HL-60 (cell line): ENCODE measurements around the gene CPLX1.

ENCODE experiments used
- TF ChIP-seq, protein P1 (sequence below): IDR thresholded peaks from one replicate; pipeline ENCODE4 v1.5.1; 2011; ENCODE audit warnings: low read length, control low read depth, inconsistent platforms; ENCODE audit not compliant: insufficient read depth
- TF ChIP-seq, protein P2 (sequence below): IDR thresholded peaks from 2 replicates; pipeline ENCODE4 v1.6.1; 2012; ENCODE audit warnings: low read depth; ENCODE audit not compliant: insufficient replicate concordance

DNA sequence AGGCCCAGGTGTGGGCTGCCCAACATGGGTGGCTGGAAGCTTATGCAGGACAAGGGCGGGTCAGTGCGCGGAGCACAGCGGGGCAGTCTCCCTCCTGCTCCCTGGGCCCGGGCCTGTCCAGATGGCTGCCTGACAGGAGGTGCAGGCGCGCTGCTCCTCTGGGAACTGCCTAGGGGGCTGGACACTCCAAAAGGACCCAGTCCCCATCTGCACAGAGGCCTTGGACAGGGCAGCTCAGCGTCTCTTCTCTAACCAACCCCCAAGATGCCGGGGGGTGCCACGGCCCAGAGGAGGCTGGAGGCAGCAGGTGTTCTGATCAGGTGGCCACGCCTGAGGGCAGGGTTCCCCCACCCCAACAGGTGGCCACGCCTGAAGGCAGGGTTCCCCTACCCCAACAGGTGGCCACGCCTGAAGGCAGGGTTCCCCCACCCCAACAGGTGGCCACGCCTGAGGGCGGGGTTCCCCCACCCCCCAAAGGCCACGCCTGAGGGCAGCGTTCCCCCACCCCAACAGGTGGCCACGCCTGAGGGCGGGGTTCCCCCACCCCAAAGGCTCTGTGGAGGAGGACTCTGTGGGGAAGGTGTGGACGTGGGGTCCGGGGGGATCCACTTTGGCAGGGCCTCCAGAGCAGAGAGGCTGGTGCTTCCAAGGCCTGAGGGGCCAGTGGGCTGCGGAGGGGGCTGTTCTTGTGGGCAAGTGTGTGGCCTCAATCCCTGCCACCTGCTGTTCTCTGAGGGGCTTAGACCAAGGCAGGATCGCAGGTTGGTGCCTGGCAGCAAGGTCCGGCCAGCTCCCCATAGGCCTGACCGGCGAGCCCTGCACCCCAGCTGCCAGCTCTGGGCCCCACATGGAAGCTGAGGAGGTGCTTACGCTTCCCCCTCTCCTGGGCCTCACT, 36.1 kb downstream of the CPLX1 start:
- TF ChIP-seq, protein P1, sequence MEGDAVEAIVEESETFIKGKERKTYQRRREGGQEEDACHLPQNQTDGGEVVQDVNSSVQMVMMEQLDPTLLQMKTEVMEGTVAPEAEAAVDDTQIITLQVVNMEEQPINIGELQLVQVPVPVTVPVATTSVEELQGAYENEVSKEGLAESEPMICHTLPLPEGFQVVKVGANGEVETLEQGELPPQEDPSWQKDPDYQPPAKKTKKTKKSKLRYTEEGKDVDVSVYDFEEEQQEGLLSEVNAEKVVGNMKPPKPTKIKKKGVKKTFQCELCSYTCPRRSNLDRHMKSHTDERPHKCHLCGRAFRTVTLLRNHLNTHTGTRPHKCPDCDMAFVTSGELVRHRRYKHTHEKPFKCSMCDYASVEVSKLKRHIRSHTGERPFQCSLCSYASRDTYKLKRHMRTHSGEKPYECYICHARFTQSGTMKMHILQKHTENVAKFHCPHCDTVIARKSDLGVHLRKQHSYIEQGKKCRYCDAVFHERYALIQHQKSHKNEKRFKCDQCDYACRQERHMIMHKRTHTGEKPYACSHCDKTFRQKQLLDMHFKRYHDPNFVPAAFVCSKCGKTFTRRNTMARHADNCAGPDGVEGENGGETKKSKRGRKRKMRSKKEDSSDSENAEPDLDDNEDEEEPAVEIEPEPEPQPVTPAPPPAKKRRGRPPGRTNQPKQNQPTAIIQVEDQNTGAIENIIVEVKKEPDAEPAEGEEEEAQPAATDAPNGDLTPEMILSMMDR = no peak
- TF ChIP-seq, protein P2, sequence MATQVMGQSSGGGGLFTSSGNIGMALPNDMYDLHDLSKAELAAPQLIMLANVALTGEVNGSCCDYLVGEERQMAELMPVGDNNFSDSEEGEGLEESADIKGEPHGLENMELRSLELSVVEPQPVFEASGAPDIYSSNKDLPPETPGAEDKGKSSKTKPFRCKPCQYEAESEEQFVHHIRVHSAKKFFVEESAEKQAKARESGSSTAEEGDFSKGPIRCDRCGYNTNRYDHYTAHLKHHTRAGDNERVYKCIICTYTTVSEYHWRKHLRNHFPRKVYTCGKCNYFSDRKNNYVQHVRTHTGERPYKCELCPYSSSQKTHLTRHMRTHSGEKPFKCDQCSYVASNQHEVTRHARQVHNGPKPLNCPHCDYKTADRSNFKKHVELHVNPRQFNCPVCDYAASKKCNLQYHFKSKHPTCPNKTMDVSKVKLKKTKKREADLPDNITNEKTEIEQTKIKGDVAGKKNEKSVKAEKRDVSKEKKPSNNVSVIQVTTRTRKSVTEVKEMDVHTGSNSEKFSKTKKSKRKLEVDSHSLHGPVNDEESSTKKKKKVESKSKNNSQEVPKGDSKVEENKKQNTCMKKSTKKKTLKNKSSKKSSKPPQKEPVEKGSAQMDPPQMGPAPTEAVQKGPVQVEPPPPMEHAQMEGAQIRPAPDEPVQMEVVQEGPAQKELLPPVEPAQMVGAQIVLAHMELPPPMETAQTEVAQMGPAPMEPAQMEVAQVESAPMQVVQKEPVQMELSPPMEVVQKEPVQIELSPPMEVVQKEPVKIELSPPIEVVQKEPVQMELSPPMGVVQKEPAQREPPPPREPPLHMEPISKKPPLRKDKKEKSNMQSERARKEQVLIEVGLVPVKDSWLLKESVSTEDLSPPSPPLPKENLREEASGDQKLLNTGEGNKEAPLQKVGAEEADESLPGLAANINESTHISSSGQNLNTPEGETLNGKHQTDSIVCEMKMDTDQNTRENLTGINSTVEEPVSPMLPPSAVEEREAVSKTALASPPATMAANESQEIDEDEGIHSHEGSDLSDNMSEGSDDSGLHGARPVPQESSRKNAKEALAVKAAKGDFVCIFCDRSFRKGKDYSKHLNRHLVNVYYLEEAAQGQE = no peak
